Breast epithelium (tissue), 3 donors: Measurements from ENCODE around the gene GMDS.

Source experiments
- POLR2A ChIP-seq: fragments of 450-650 bp; IDR thresholded peaks from one replicate; pipeline ENCODE4 v1.6.1; 2016; ENCODE audit warnings: antibody characterized with exemption, mild to moderate bottlenecking, moderate library complexity
- POLR2AphosphoS5 ChIP-seq, 3 donors: sonication (generic); formaldehyde crosslinking; IDR thresholded peaks; one replicate each; pipeline ENCODE4 v1.6.1; 2017; ENCODE audit warnings: antibody characterized with exemption in 3 of 3
- TF ChIP-seq, protein P1 (sequence below), 3 donors: fragments of 450-650 bp; IDR thresholded peaks; one replicate each; pipeline ENCODE4 v1.5.1; 2016 to 2017; ENCODE audit warnings: antibody characterized with exemption in 3 of 3, mild to moderate bottlenecking in 3 of 3, moderate library complexity in 3 of 3

DNA sequence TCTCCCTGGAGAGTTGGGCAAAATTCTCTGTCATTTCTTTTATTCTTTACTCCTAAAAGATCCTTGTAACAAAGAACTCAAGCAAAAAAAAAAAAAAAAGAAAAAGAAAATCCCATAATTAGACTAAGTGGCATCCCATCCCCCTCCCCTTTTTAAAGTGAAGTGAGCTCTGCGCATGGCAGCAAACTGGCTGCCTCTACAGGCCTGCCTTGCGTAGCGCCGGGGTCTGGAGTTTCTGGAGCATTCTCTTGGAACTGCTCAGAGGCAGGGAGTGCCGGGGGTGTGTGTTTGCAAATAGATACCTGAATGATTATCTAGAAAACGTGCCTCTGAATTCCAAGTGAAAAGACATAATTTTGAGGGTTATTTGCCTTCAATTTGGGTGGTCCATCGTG, 587.6 kb downstream of the GMDS start:
- TF ChIP-seq, protein P1, sequence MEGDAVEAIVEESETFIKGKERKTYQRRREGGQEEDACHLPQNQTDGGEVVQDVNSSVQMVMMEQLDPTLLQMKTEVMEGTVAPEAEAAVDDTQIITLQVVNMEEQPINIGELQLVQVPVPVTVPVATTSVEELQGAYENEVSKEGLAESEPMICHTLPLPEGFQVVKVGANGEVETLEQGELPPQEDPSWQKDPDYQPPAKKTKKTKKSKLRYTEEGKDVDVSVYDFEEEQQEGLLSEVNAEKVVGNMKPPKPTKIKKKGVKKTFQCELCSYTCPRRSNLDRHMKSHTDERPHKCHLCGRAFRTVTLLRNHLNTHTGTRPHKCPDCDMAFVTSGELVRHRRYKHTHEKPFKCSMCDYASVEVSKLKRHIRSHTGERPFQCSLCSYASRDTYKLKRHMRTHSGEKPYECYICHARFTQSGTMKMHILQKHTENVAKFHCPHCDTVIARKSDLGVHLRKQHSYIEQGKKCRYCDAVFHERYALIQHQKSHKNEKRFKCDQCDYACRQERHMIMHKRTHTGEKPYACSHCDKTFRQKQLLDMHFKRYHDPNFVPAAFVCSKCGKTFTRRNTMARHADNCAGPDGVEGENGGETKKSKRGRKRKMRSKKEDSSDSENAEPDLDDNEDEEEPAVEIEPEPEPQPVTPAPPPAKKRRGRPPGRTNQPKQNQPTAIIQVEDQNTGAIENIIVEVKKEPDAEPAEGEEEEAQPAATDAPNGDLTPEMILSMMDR (IDR thresholded peaks at IDR 0.05) = no peak
- TF ChIP-seq POLR2A (no peak), POLR2AphosphoS5 (IDR thresholded peaks at IDR 0.05) (no peak)
